ENCODE measurements around the gene SYTL2. TPM values are rescaled to one million over a fixed set of nuclear protein-coding genes. Genes with fewer than 3 reads are reported as not detected.

Gene SYTL2
- polyA plus RNA-seq, 3 donors from 2014 or later = 26.1 to 67.0 (median 33.3) TPM

GRCh38 chr11:85647078-85647477 lies 163.9 kb downstream of the SYTL2 start:
- Mint-ChIP-seq H3K27me3 (ENCODE audit: low read depth in 3 of 3) (peaks cover 4 to 13% (median 12%) of the 10 kb centered on the region in 3 donors), H3K4me1 (peaks cover 20 to 36% of the 10 kb centered on the region in 2 donors), H3K9me3 (no peaks in the 10 kb centered on the region), H3K27ac (peak overlapping the region; percentile 89 to 99 (median 96)), H3K36me3 (no peaks in the 10 kb centered on the region), H3K4me3 (peak overlapping the region; percentile 92 to 99 (median 97))
- no peak for DNase-seq

Other genes starting within 250 kb of the SYTL2 start
- 1 to 10 TPM in 2 of 3 donors, under 1 TPM in 1; 0.57 to 1.9 (median 1.2) TPM for gene DLG2, start 183.8 kb downstream of the SYTL2 start, polyA plus RNA-seq
- gene TMEM126B, start 182.5 kb downstream of the SYTL2 start, polyA plus RNA-seq = 100 to 1,000 TPM in 1 of 3 donors, 10 to 100 TPM in 2; 67.0 to 101 (median 68.9) TPM
- gene TMEM126A, start 163.2 kb downstream of the SYTL2 start, polyA plus RNA-seq = 10 to 100 TPM; 60.9 to 85.2 (median 62.0) TPM
- 10 to 100 TPM in 2 of 3 donors, 1 to 10 TPM in 1; 8.5 to 22.5 (median 11.4) TPM for gene CREBZF, start 146.0 kb downstream of the SYTL2 start, polyA plus RNA-seq
- not detected for gene CCDC89, start 124.9 kb downstream of the SYTL2 start, polyA plus RNA-seq
- not detected for gene CCDC83, start 44.2 kb upstream of the SYTL2 start, polyA plus RNA-seq